GM19240 (cell line): ENCODE measurements around the gene DTX1.

Experiments
- DNase-seq: peaks from one replicate; pipeline ENCODE4 v3.0.0; 2011; ENCODE audit warnings: low spot score; ENCODE audit not compliant: insufficient read length

The DTX1 gene

DNA sequence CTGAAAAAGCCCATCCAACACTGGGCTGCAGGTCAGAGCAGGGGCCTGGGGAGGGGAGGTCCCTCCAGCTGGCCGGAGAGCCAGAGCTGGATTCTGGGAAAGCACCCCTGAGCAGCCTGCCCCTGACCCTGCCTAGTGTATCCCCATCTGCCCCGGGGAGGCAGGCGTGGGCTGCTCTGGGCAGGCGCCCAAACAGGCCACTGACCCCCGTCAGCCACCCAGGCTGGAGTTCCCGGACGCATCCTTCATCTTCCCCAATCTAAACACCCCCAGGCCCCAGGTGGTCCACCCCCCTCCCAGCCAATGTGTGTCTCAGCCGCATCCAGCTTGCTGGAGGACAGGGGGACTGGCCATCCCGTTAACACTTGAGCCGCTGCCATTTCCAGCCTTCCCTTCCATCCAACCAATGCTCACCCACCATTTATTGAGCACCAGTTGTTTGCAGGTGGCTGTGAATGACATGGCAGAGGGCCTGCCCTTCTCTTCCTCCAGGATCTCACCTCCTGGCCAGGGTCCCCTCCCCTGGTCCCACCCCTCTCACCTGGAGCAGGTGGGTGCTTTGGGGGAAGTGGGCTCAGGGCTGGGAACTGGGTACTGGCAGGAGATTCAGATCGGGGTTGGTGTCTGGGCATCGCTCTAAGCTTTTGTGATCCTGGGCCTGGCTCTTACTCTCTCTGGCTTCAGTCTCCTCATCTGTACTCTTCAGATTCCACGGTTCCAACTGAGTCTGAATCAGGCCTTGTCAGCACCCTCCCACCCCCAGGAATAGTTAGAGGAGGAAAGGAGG is 743 bp upstream of the DTX1 start:
- no peak for DNase-seq

- no peak for DNase-seq
Observed at GRCh38 chr12:113056381-113056630, 224 bp upstream of the DTX1 start.

DNA sequence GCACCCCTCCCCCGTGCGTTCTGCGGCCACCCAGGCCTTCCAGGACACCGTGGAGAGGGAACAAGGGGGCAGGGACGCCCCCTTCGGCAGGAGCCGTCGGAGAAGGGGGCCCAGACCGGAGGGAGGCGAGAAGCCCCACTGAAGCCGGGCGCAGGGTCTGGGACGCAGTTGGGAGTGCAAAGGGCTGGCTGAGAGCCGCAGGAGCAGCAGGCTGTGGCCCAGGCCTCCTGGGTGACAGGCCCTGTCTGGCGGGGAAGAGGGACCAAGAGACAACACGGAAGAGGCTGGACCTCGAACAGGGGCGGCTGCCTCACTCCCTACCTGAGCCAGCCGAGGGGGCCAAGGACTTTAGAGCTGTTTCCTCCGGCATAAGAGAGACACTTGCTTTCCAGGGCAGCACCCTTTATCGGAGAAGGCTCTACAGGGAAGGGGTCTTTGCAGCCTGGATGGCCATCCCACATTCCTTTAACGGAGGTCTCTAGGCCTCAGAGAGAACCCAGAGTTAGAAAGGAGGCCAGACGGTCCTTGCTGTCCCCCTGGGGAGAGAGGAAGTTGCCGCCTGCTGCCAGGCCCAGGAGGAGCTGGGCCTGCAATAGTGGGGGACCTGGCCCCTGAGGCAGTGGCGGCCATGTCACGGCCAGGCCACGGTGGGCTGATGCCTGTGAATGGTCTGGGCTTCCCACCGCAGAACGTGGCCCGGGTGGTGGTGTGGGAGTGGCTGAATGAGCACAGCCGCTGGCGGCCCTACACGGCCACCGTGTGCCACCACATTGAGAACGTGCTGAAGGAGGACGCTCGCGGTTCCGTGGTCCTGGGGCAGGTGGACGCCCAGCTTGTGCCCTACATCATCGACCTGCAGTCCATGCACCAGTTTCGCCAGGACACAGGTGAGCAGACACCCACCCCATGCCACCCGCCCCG is 1.3 kb downstream of the DTX1 start:
- no peak for DNase-seq

GRCh38 chr12:113058553-113058952 is 2.0 kb downstream of the DTX1 start:
- DNase-seq = no peak

- no peak for DNase-seq
Observed at GRCh38 chr12:113059071-113059595, 2.6 kb downstream of the DTX1 start.

DNA sequence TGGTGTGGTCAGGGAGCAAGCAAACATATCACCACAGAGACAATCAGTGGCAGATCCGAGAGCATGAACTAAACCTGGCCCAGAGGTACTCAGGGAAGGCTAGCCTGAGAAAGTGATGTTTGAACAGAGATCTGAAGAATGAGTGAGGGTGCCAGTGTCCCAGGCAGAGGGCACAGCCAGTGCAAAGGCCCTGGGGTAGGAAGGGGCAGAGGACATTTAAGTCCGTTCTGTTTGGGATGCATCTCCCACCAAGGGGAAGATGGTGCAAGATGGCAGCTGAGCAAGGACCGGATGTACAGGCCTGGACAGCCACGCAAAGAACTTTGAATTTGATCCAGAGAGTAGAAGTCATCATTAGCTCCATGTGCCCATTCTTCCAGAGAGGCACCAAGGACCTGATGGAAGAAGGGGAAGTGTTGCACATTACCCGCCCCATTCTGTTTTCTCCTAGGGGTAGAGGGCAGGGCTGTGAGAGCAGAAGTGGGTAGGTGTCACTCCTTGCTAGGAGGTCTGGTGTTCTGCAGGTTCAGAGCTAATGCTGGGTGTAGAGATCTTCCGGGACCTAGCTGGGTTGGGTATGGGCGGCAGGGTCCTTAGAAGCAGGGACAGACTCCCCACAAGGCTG is 3.9 kb downstream of the DTX1 start:
- DNase-seq = no peak

DNA sequence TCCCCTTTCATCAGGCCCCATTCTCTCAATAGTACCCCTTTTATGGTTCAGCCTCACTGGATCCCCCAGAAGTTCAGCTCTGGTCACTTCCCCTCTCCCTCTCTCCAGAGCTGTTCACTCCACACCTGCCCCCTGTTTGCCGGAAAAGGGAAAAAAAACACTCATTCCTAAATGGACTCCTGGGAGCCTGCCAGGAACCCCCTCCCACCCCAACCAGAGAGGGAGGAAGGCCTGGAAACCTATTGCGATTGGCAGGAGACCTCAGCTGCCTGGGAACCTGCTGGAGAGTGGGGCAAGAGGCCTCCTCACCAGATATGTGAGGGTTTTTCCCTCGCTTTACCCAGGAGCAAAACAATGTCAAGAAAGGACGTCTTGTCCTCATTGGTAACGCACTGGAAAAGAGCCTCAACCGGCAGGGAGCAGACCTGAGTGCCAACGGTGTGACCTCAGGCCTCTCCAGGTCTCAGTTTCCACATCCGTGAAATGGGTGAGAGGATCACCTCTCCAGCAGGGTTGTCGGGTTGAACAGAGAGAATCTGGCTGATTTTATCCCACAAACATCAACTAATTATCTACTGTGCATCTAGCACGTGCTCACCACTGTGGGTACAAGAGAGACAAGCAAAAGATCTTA is 4.6 kb downstream of the DTX1 start:
- no peak for DNase-seq

GRCh38 chr12:113062502-113063395 is 6.2 kb downstream of the DTX1 start:
- no peak for DNase-seq

- DNase-seq = no peak
Observed at GRCh38 chr12:113063396-113064350, 7.1 kb downstream of the DTX1 start.

- no peak for DNase-seq
Observed at GRCh38 chr12:113064395-113065125, 8.0 kb downstream of the DTX1 start.

- DNase-seq = no peak
Observed at GRCh38 chr12:113065126-113066007, 8.8 kb downstream of the DTX1 start.

GRCh38 chr12:113066813-113067400 is 10.4 kb downstream of the DTX1 start:
- no peak for DNase-seq

- no peak for DNase-seq
Observed at GRCh38 chr12:113067987-113068935, 11.7 kb downstream of the DTX1 start.

- DNase-seq = no peak
Observed at GRCh38 chr12:113069149-113069548, 12.6 kb downstream of the DTX1 start.

GRCh38 chr12:113069751-113070116 is 13.2 kb downstream of the DTX1 start:
- DNase-seq = no peak
